ENCODE results near the gene SNAI3.

SNAI3 gene

DNA sequence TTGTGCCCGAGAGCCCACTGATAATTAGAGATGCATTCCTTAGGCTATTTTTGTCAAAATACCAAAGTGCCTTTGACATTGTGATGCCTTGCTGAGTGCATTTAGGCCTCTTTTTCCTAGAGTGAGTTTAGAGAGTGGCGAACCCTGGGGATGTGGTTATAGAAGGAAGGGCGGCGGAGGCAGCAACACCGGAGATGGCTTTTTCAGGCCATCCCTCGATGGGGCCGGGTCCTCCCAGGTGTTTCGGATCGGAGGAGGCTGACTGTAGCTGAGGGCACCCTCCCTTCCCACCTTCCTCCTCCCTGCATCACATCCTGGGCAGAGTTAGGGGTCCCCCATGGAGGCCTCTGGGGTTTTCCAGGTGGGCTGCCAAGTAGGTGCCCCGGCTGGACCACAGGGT is 6.6 kb upstream of the SNAI3 start:
- Mint-ChIP-seq H3K4me1 (no peaks in the 10 kb centered on the region), H3K27me3 (ENCODE audit: low read depth) (peaks cover 30% of the 10 kb centered on the region), H3K4me3 (no peak overlapping the region), H3K27ac (no peak overlapping the region), H3K9me3 (no peaks in the 10 kb centered on the region), H3K36me3 (ENCODE audit: low read depth) (no peaks in the 10 kb centered on the region)
- TF ChIP-seq, protein P1, sequence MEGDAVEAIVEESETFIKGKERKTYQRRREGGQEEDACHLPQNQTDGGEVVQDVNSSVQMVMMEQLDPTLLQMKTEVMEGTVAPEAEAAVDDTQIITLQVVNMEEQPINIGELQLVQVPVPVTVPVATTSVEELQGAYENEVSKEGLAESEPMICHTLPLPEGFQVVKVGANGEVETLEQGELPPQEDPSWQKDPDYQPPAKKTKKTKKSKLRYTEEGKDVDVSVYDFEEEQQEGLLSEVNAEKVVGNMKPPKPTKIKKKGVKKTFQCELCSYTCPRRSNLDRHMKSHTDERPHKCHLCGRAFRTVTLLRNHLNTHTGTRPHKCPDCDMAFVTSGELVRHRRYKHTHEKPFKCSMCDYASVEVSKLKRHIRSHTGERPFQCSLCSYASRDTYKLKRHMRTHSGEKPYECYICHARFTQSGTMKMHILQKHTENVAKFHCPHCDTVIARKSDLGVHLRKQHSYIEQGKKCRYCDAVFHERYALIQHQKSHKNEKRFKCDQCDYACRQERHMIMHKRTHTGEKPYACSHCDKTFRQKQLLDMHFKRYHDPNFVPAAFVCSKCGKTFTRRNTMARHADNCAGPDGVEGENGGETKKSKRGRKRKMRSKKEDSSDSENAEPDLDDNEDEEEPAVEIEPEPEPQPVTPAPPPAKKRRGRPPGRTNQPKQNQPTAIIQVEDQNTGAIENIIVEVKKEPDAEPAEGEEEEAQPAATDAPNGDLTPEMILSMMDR (IDR thresholded peaks at IDR 0.05; ENCODE audit: unreplicated experiment in 3 of 3), result no peak

DNA sequence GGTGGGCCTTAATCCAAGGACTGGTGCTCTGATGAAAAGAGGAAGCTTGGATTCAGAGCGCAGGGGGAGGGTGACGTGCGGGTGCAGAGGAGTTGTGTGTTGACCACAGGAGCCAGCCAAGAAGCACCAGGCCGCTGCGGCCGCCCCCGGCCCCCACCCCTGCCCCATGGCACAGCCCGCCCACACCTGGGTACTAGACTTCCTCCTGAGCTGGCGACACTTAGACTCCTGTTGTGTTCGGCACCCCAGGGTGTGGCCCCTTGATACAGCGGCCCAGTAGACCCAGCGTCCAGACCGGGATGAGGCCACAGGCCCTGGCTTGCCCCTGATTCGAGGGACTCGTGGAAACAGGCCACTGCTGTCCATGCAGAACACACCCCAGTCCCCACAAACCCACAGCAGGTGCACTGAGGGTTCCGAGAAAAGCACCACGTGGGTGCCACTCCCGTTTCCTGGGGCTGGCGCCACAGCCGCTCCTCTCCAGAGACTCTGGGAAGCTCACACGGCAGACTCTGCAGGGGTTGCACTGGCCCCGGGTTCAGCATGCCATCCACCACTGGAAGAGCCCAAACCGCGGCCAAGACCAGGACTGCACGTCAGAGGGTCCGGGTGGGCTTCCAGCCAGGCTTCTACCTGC is 5.7 kb upstream of the SNAI3 start:
- Mint-ChIP-seq H3K36me3 (ENCODE audit: low read depth) (no peaks in the 10 kb centered on the region), H3K27me3 (ENCODE audit: low read depth) (peaks cover 37% of the 10 kb centered on the region), H3K27ac (no peak overlapping the region), H3K4me3 (no peak overlapping the region), H3K4me1 (no peaks in the 10 kb centered on the region), H3K9me3 (no peaks in the 10 kb centered on the region)
- TF ChIP-seq, protein P1 (IDR thresholded peaks at IDR 0.05; ENCODE audit: unreplicated experiment in 3 of 3), result no peak

DNA sequence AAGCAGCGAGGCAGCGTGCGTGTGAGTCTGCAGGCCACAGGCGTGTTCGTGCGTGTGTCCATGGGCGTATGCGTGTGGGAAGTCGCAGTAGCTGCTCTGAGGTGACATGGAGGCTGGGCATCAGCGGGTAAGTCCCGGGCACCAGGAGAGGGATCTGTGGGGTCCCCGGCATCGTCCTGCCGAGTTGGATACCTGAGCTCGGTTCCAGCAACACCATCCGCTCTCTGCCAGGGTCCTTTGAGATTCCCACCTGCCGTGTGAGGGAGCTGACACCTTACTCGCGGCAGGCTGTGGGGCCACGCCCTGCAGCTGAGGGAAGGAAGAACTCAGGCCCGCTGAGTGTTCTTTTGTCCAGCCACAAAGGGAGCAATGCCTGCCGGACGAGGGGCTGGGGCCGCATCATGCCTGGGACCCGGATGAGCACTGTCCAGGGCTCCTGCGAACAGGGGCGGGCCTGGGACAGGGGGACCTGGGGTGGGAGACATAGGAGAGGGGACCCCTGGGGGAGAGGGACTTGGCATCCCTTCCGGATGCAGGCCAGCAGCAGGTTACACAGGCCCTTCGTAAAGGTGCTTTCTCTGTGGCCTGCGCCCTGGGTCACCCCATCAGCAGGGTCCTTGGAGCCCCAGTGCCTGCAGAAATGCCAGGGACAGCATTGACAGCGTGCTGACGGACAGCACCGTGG is 5.0 kb upstream of the SNAI3 start:
- H3K36me3 Mint-ChIP-seq (ENCODE audit: low read depth), result no peaks in the 10 kb centered on the region
- H3K27ac Mint-ChIP-seq, result no peak overlapping the region
- H3K27me3 Mint-ChIP-seq (ENCODE audit: low read depth), result peaks cover 42% of the 10 kb centered on the region
- H3K9me3 Mint-ChIP-seq, result no peaks in the 10 kb centered on the region
- H3K4me3 Mint-ChIP-seq, result no peak overlapping the region
- TF ChIP-seq, protein P1 (IDR thresholded peaks at IDR 0.05; ENCODE audit: unreplicated experiment in 3 of 3), result no peak
- no peaks in the 10 kb centered on the region for H3K4me1 Mint-ChIP-seq

DNA sequence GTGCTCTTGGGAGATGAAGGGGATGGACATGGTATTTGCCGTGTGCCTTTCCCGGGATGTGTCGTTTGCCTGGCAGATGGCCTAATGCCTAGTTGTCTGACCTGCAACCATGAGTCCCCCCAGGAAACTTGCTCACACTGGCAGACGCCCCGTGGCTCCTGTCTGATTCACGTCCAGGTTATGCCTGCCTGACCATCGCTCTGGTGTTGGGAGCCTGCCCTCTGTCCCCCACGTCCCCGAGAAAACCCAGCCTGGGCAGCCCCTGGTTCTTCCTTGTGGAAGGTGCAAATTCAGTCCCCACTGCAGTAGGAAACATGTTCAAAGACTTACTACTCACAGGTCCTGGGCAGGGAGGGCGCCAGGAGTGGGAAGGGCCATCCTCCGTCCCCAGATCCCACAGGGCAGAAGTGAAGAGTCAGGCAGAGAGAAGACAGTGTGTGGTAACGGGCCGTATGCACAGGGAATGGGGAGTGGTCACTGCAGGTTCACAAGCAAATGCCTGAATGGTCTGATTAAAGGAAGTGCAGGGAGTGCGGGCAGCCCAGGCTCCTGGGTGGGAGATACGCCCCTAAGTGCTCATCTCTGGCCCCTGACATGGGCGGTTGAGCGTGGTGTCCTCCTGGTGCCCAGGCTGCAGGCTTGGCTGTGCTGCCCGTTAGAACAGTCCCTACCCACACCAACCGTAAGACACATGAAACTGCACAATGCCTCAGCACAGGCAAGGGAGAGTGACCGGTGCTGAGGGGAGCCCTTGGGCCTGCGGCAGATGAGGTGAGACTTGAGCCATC is 4.2 kb upstream of the SNAI3 start:
- no peaks in the 10 kb centered on the region for H3K36me3 Mint-ChIP-seq (ENCODE audit: low read depth)
- no peak overlapping the region for H3K27ac Mint-ChIP-seq
- no peaks in the 10 kb centered on the region for H3K4me1 Mint-ChIP-seq
- TF ChIP-seq, protein P1 (IDR thresholded peaks at IDR 0.05; ENCODE audit: unreplicated experiment in 3 of 3), result no peak
- peaks cover 50% of the 10 kb centered on the region for H3K27me3 Mint-ChIP-seq (ENCODE audit: low read depth)
- H3K9me3 Mint-ChIP-seq, result no peaks in the 10 kb centered on the region
- H3K4me3 Mint-ChIP-seq, result no peak overlapping the region

DNA sequence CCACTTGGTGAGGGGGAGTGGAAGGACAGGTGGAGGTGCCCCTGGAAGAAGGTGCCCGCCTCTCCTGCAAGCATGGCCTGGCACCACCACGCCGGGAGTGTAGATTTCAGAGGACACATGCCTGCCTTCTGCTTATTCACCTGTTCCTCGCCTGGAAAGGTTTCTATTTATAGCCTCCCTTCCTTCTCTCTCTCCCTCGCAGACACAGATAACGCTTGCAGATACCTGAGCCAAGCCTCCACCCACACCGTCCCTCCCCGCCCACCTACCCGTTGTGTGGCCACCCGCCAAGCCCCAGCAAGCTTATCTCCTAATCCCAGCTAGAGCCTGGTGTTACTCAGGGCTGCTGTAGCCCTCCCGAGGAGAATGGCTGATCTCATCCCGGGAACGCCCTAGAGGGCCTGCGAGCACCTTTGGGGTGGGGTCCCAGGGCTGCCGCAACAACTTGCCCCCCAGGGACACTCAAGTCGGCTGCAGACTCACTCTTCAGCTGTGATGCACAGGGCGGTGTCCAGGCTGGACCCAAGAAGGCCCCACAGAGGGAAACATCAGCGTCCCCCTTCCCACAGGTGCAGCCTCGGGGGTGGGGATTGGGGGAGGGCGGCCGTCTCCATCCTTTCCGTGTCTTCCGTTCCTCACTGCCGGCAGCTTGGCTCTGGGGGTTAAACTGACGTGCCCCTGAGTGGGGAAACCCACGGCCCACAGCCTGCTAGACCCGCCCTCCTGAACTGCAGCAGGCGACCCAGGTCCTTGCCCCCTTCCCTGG is 1.9 kb upstream of the SNAI3 start:
- H3K27ac Mint-ChIP-seq, result no peak overlapping the region
- H3K4me3 Mint-ChIP-seq, result no peak overlapping the region
- no peaks in the 10 kb centered on the region for H3K36me3 Mint-ChIP-seq (ENCODE audit: low read depth)
- TF ChIP-seq, protein P1 (IDR thresholded peaks at IDR 0.05; ENCODE audit: unreplicated experiment in 3 of 3), result no peak
- H3K4me1 Mint-ChIP-seq, result no peaks in the 10 kb centered on the region
- no peaks in the 10 kb centered on the region for H3K9me3 Mint-ChIP-seq
- peaks cover 73% of the 10 kb centered on the region for H3K27me3 Mint-ChIP-seq (ENCODE audit: low read depth)
